Astrocyte of the cerebellum (primary cell): ENCODE results near the gene SORCS2.

Experiments
- DNase-seq: peaks from one replicate; pipeline ENCODE4 v3.0.0-alpha.2; 2011; ENCODE audit warnings: low read depth
- H3K4me3 ChIP-seq: 2 replicates; pipeline ENCODE4 v1.5.1; 2011; ENCODE audit warnings: mild to moderate bottlenecking, low read depth, low read length, moderate library complexity
- CTCF ChIP-seq: IDR thresholded peaks from 2 replicates; pipeline ENCODE4 v1.5.1; 2012; ENCODE audit warnings: low read length, low read depth, moderate library complexity, mild to moderate bottlenecking; ENCODE audit errors: missing control alignments
- in situ Hi-C: cut with HindIII; loops from 2 replicates; pipeline ENCODE4 v1.10.0; 2017; ENCODE audit warnings: low sequenced_read_pairs

SORCS2 gene

GRCh38 chr4:7739918-7740865 is 547.9 kb downstream of the SORCS2 start:
- TF ChIP-seq CTCF, result no peak
- in situ Hi-C loops, result no loop called here
- no peak for DNase-seq
- H3K4me3 ChIP-seq, result no peak overlapping the region

- H3K4me3 ChIP-seq, result no peak overlapping the region
- no peak for DNase-seq
- no peak for TF ChIP-seq CTCF
- in situ Hi-C loops, result no loop called here
These were observed 548.7 kb downstream of the SORCS2 start for GRCh38 chr4:7740866-7741525.

GRCh38 chr4:7741946-7742806 is 549.8 kb downstream of the SORCS2 start:
- TF ChIP-seq CTCF, result no peak
- H3K4me3 ChIP-seq, result no peak overlapping the region
- in situ Hi-C loops, result no loop called here
- no peak for DNase-seq

GRCh38 chr4:7742807-7743280 is 550.5 kb downstream of the SORCS2 start:
- TF ChIP-seq CTCF, result no peak
- no peak for DNase-seq
- in situ Hi-C loops, result no loop called here
- H3K4me3 ChIP-seq, result no peak overlapping the region

GRCh38 chr4:7744142-7744804 is 551.9 kb downstream of the SORCS2 start:
- in situ Hi-C loops, result no loop called here
- TF ChIP-seq CTCF, result no peak

More at GRCh38 chr4:7744142-7744804, 551.9 kb downstream of the SORCS2 start:
- no peak overlapping the region for H3K4me3 ChIP-seq
- DNase-seq, result no peak
